ENCODE measurements around the gene SHC2.

The SHC2 gene

GRCh38 chr19:374183-374885, 86.5 kb downstream of the SHC2 start:
- no peak overlapping the region for H3K4me3 ChIP-seq (ENCODE audit: low read depth, low read length)
- DNase-seq (ENCODE audit: low read depth), result no peak
- no peak for TF ChIP-seq CTCF (IDR thresholded peaks at IDR 0.05; ENCODE audit: insufficient read depth, low read depth, low read length, missing control alignments)

- TF ChIP-seq CTCF (IDR thresholded peaks at IDR 0.05; ENCODE audit: insufficient read depth, low read depth, low read length, missing control alignments), result no peak
- no peak for DNase-seq (ENCODE audit: low read depth)
- no peak overlapping the region for H3K4me3 ChIP-seq (ENCODE audit: low read depth, low read length)
These were observed 87.2 kb downstream of the SHC2 start for GRCh38 chr19:373391-374182.

GRCh38 chr19:372306-372890, 88.4 kb downstream of the SHC2 start:
- DNase-seq (ENCODE audit: low read depth), result no peak
- no peak for TF ChIP-seq CTCF (IDR thresholded peaks at IDR 0.05; ENCODE audit: insufficient read depth, low read depth, low read length, missing control alignments)
- H3K4me3 ChIP-seq (ENCODE audit: low read depth, low read length), result no peak overlapping the region

GRCh38 chr19:371501-372168, 89.2 kb downstream of the SHC2 start:
- TF ChIP-seq CTCF (IDR thresholded peaks at IDR 0.05; ENCODE audit: insufficient read depth, low read depth, low read length, missing control alignments), result no peak
- H3K4me3 ChIP-seq (ENCODE audit: low read depth, low read length), result no peak overlapping the region
- DNase-seq (ENCODE audit: low read depth), result no peak

- no peak for DNase-seq (ENCODE audit: low read depth)
- no peak overlapping the region for H3K4me3 ChIP-seq (ENCODE audit: low read depth, low read length)
- TF ChIP-seq CTCF (IDR thresholded peaks at IDR 0.05; ENCODE audit: insufficient read depth, low read depth, low read length, missing control alignments), result no peak
These were observed 90.0 kb downstream of the SHC2 start for GRCh38 chr19:370641-371330.

GRCh38 chr19:369876-370275, 91.0 kb downstream of the SHC2 start:
- DNase-seq (ENCODE audit: low read depth), result no peak
- H3K4me3 ChIP-seq (ENCODE audit: low read depth, low read length), result no peak overlapping the region
- no peak for TF ChIP-seq CTCF (IDR thresholded peaks at IDR 0.05; ENCODE audit: insufficient read depth, low read depth, low read length, missing control alignments)

Measured in GM12865 (cell line).